Right lung (tissue), 5 donors: ENCODE data around the gene RIPOR1. TPM values are rescaled to one million over a fixed set of nuclear protein-coding genes. Genes with fewer than 3 reads are reported as not detected.

ENCODE experiments used
- polyA plus RNA-seq, 5 donors: library from polyadenylated mRNA; unstranded; fragments of 120-200 nt; gene quantifications; one replicate each; pipeline versions ENCODE4 v1.2.1 to v1.2.3, GENCODE V29; 2013; ENCODE audit warnings: inconsistent platforms in 1 of 5, low replicate concordance in 1 of 5; ENCODE audit not compliant: insufficient read length in 5 of 5, insufficient read depth in 1 of 5

The RIPOR1 gene
- polyA plus RNA-seq, 5 donors: 38.3 to 62.4 (median 53.0) TPM

Other genes starting within 250 kb of the RIPOR1 start
- gene PLEKHG4, start 249.3 kb upstream of the RIPOR1 start, polyA plus RNA-seq: 10 to 100 TPM; 29.1 to 38.9 (median 31.0) TPM
- 10 to 100 TPM in 2 of 5 donors, 1 to 10 TPM in 3; 6.5 to 10.3 (median 8.5) TPM for gene KCTD19, start 202.1 kb upstream of the RIPOR1 start, polyA plus RNA-seq
- gene LRRC36, start 202.0 kb upstream of the RIPOR1 start, polyA plus RNA-seq: 10 to 100 TPM; 38.8 to 67.8 (median 55.0) TPM
- gene TPPP3, start 135.3 kb upstream of the RIPOR1 start, polyA plus RNA-seq: 100 to 1,000 TPM; 284 to 468 (median 389) TPM
- gene ZDHHC1, start 112.4 kb upstream of the RIPOR1 start, polyA plus RNA-seq: 10 to 100 TPM; 14.7 to 28.3 (median 20.0) TPM
- gene HSD11B2, start 97.7 kb upstream of the RIPOR1 start, polyA plus RNA-seq: 10 to 100 TPM; 31.9 to 86.2 (median 58.9) TPM
- gene ATP6V0D1, start 47.7 kb upstream of the RIPOR1 start, polyA plus RNA-seq: 10 to 100 TPM; 44.5 to 73.4 (median 48.8) TPM
- under 1 TPM in 1 of 5 donors, not detected in 4; 0.32 TPM for gene AGRP, start 45.3 kb upstream of the RIPOR1 start, polyA plus RNA-seq
- 10 to 100 TPM; 65.8 to 73.4 (median 71.6) TPM for gene CTCF, start 33.7 kb downstream of the RIPOR1 start, polyA plus RNA-seq
- 1 to 10 TPM; 2.4 to 6.3 (median 4.6) TPM for gene CARMIL2, start 116.3 kb downstream of the RIPOR1 start, polyA plus RNA-seq
- gene ACD, start 131.4 kb downstream of the RIPOR1 start, polyA plus RNA-seq: 10 to 100 TPM; 19.0 to 30.4 (median 23.0) TPM
- 1 to 10 TPM; 1.2 to 2.7 (median 1.5) TPM for gene PARD6A, start 132.1 kb downstream of the RIPOR1 start, polyA plus RNA-seq
- gene ENKD1, start 137.9 kb downstream of the RIPOR1 start, polyA plus RNA-seq: 10 to 100 TPM; 18.4 to 34.7 (median 25.3) TPM
- 1 to 10 TPM; 2.0 to 3.4 (median 3.1) TPM for gene C16orf86, start 138.0 kb downstream of the RIPOR1 start, polyA plus RNA-seq
- gene GFOD2, start 190.5 kb downstream of the RIPOR1 start, polyA plus RNA-seq: 10 to 100 TPM; 28.1 to 40.8 (median 36.1) TPM